ENCODE measurements around the gene PDYN. TPM values are rescaled to one million over a fixed set of nuclear protein-coding genes. Genes with fewer than 3 reads are reported as not detected.

The PDYN gene
- total and polyA plus RNA-seq, 10 of the 15 experiments (the other 5 are each of a cell fraction or from before 2014, with no cell fraction given), result not detected

DNA sequence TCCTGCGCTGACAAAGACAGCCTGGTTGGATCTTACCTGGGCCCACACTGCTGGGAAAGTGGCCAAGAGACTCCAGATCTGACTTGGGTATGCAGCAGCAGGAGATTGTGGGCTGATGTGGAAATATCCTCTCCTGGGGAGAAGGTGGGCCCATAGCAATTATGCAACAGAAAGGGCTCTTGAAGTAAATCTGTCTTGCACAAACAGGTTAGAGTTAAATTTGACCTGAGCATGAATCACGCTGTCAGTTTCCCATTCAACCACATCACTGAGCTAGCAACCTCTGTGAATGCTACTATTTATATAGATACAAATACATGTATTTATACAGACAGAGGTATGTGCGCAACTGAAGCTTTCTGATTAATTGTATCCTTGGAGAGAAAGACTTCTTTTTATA lies 28.3 kb upstream of the PDYN start:
- RAD21 ChIA-PET (ENCODE audit: unreplicated experiment), result no interaction called here

More for the DNA sequence above, 28.3 kb upstream of the PDYN start:
- Histone ChIP-seq H3K4me2 (ENCODE audit: control insufficient read depth, insufficient read depth) (no peak overlapping the region), H4K20me1 (ENCODE audit: control insufficient read depth, insufficient read depth) (no peaks in the 10 kb centered on the region), H3K79me2 (ENCODE audit: control insufficient read depth, insufficient read depth, low read length) (no peaks in the 10 kb centered on the region), H3K36me3 (ENCODE audit: control insufficient read depth in 2 of 2, insufficient read depth in 2 of 2, low read length in 1 of 2) (no peaks in the 10 kb centered on the region), H2AFZ (ENCODE audit: control insufficient read depth, low read depth, low read length) (no peak overlapping the region), H3K4me1 (ENCODE audit: control insufficient read depth, insufficient read depth, low read length) (no peaks in the 10 kb centered on the region), H3K4me3 (no peak overlapping the region), H3K9ac (ENCODE audit: control insufficient read depth, insufficient read depth, low read length) (no peak overlapping the region), H3K9me3 (replicated peaks; ENCODE audit: control insufficient read depth, insufficient read depth, low read length) (peaks cover 8% of the 10 kb centered on the region; the same call in 1 of the 3 replicates), H3K27me3 (replicated peaks in 1 of 2; ENCODE audit: control insufficient read depth in 2 of 2, insufficient read depth in 2 of 2, low read length in 1 of 2) (no peaks in the 10 kb centered on the region), H3K27ac (ENCODE audit: control insufficient read depth, insufficient read depth) (no peak overlapping the region)
- no peak for DNase-seq (ENCODE audit: low read depth, low spot score)
- ChIA-PET POLR2A (no interaction called here), SMC1A (ENCODE audit: uncharacterized antibody, unreplicated experiment) (no interaction called here), CTCF (interaction anchor here (1.5 kb wide), 1 partner anchor 13 kb away, joined by 3 read pairs; no protein-coding TSS in a partner anchor)
- whole genome bisulfite sequencing (ENCODE audit: insufficient coverage, insufficient replicate concordance, low lambda C conversion rate, missing lambda C conversion rate), result 28% methylated on average over 3 of the region's 3 CpGs
- no peak for ATAC-seq
- intact Hi-C loops (cut with micrococcal nuclease; ENCODE audit: unreplicated experiment) (no loop called here), in situ Hi-C loops (cut with MboI) (no loop called here)
- BruUV-seq (replicated peaks), result no TSS peak
- FAIRE-seq, result no peak
- TF ChIP-seq, protein P1, sequence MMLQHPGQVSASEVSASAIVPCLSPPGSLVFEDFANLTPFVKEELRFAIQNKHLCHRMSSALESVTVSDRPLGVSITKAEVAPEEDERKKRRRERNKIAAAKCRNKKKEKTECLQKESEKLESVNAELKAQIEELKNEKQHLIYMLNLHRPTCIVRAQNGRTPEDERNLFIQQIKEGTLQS (IDR thresholded peaks at IDR 0.05; ENCODE audit: borderline replicate concordance, extremely low read depth, low read depth, low read length), result no peak
- TF ChIP-seq MTA3 (IDR thresholded peaks at IDR 0.05; ENCODE audit: borderline replicate concordance, low read length) (no peak), KAT2A (conservative IDR thresholded peaks at IDR 0.05; ENCODE audit: control insufficient read depth, low read depth, low read length) (no peak), PAX5 (IDR thresholded peaks at IDR 0.05; ENCODE audit: borderline replicate concordance, low read depth, low read length) (no peak), POLR2AphosphoS2 (IDR thresholded peaks at IDR 0.05; ENCODE audit: low read depth, low read length) (no peak), JUND (IDR thresholded peaks at IDR 0.05; ENCODE audit: low read depth, low read length) (no peak), GATAD2B (conservative IDR thresholded peaks at IDR 0.05; ENCODE audit: low read depth) (no peak), MYB (IDR thresholded peaks at IDR 0.05; ENCODE audit: borderline replicate concordance, low read depth, low read length) (no peak), BHLHE40 (IDR thresholded peaks at IDR 0.05; ENCODE audit: borderline replicate concordance in 1 of 2, low read depth in 2 of 2, low read length in 1 of 2) (no peak), IRF4 (IDR thresholded peaks at IDR 0.05; ENCODE audit: low read depth, low read length) (no peak), MYC (IDR thresholded peaks at IDR 0.05; ENCODE audit: insufficient read depth, insufficient read length, insufficient replicate concordance, low read length, severe bottlenecking) (no peak), EZH2 (IDR thresholded peaks at IDR 0.05; ENCODE audit: borderline replicate concordance, control insufficient read depth, low read depth, low read length) (no peak), FOXM1 (IDR thresholded peaks at IDR 0.05; ENCODE audit: low read depth, low read length) (no peak), NFYB (IDR thresholded peaks at IDR 0.05; ENCODE audit: insufficient read depth, low read depth, low read length) (no peak)
- TF ChIP-seq, protein P2, sequence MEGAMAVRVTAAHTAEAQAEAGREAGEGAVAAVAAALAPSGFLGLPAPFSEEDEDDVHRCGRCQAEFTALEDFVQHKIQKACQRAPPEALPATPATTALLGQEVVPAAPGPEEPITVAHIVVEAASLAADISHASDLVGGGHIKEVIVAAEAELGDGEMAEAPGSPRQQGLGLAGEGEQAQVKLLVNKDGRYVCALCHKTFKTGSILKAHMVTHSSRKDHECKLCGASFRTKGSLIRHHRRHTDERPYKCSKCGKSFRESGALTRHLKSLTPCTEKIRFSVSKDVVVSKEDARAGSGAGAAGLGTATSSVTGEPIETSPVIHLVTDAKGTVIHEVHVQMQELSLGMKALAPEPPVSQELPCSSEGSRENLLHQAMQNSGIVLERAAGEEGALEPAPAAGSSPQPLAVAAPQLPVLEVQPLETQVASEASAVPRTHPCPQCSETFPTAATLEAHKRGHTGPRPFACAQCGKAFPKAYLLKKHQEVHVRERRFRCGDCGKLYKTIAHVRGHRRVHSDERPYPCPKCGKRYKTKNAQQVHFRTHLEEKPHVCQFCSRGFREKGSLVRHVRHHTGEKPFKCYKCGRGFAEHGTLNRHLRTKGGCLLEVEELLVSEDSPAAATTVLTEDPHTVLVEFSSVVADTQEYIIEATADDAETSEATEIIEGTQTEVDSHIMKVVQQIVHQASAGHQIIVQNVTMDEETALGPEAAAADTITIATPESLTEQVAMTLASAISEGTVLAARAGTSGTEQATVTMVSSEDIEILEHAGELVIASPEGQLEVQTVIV (IDR thresholded peaks at IDR 0.05; ENCODE audit: borderline replicate concordance, partially characterized antibody), result no peak
- TF ChIP-seq, protein P3, sequence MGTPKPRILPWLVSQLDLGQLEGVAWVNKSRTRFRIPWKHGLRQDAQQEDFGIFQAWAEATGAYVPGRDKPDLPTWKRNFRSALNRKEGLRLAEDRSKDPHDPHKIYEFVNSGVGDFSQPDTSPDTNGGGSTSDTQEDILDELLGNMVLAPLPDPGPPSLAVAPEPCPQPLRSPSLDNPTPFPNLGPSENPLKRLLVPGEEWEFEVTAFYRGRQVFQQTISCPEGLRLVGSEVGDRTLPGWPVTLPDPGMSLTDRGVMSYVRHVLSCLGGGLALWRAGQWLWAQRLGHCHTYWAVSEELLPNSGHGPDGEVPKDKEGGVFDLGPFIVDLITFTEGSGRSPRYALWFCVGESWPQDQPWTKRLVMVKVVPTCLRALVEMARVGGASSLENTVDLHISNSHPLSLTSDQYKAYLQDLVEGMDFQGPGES (IDR thresholded peaks at IDR 0.05), result no peak

All from GM12878 (cell line).